Stimulated activated CD4-positive, alpha-beta T cell treated with anti-CD3 and anti-CD28 coated beads, Interleukin-1b, Interleukin-23, amount 100 ng/mL, for 1 hour (primary cell): ENCODE measurements around the gene FAM131B.

Experiments used
- DNase-seq, 2 donors: peaks; one replicate each; pipeline ENCODE4 v3.0.0-alpha.2; 2020; ENCODE audit warnings: low read depth in 2 of 2

FAM131B gene

GRCh38 chr7:143382791-143383641 lies 20.5 kb upstream of the FAM131B start:
- DNase-seq = no peak

- DNase-seq = no peak
Measured at GRCh38 chr7:143382126-143382790, 19.7 kb upstream of the FAM131B start.

GRCh38 chr7:143381427-143382125 lies 19.1 kb upstream of the FAM131B start:
- no peak for DNase-seq

GRCh38 chr7:143380646-143381426 lies 18.3 kb upstream of the FAM131B start, which contains the start of gene ZYX:
TSS of gene ZYX (plus strand) at chr7:143381345. CDS start at chr7:143381572, 227 bp downstream.
- peak; percentile 70 to 75 for DNase-seq

- DNase-seq = peak; percentile 67 to 86
Measured at GRCh38 chr7:143380260-143380645, 17.7 kb upstream of the FAM131B start.

GRCh38 chr7:143379611-143380259 lies 17.2 kb upstream of the FAM131B start:
- DNase-seq = no peak

GRCh38 chr7:143376396-143376795 lies 13.9 kb upstream of the FAM131B start:
- DNase-seq = no peak

- DNase-seq = no peak
Measured at GRCh38 chr7:143375298-143376034, 13.0 kb upstream of the FAM131B start.

GRCh38 chr7:143374561-143374960 lies 12.0 kb upstream of the FAM131B start:
- DNase-seq = no peak

GRCh38 chr7:143373255-143373794 lies 10.8 kb upstream of the FAM131B start:
- DNase-seq = no peak

GRCh38 chr7:143372070-143372469 lies 9.6 kb upstream of the FAM131B start:
- DNase-seq = no peak

GRCh38 chr7:143369678-143370651 lies 7.5 kb upstream of the FAM131B start:
- DNase-seq = no peak

- DNase-seq = no peak
Measured at GRCh38 chr7:143368387-143368786, 5.9 kb upstream of the FAM131B start.

GRCh38 chr7:143367972-143368371 lies 5.5 kb upstream of the FAM131B start:
- DNase-seq = no peak

- no peak for DNase-seq
Measured at GRCh38 chr7:143363016-143363937, 764 bp upstream of the FAM131B start.

GRCh38 chr7:143361552-143362130 lies 872 bp downstream of the FAM131B start:
- DNase-seq = no peak

- DNase-seq = no peak
Measured at GRCh38 chr7:143360788-143361551, 1.5 kb downstream of the FAM131B start.
